BE2C (cell line): Measurements from ENCODE around the gene RFK.
A peak's percentile ranks its signal among the peaks of the same experiment; 100 is the strongest.

ENCODE experiments used
- DNase-seq: peaks from one replicate; pipeline ENCODE4 v3.0.0-alpha.2; 2020
- H3K27me3 ChIP-seq: fragments of 250-450 bp; sonication (Bioruptor Pico); 2 replicates; pipeline ENCODE4 v1.5.1; 2020; ENCODE audit warnings: mild to moderate bottlenecking
- H3K36me3 ChIP-seq: fragments of 250-450 bp; sonication (Bioruptor Pico); 2 replicates; pipeline ENCODE4 v1.5.1; 2020; ENCODE audit warnings: mild to moderate bottlenecking
- H3K4me1 ChIP-seq: fragments of 250-450 bp; sonication (Bioruptor Pico); 2 replicates; pipeline ENCODE4 v1.5.1; 2020
- H3K4me3 ChIP-seq: 2 replicates; pipeline ENCODE4 v1.5.1; 2011; ENCODE audit warnings: low read depth, low read length
- H3K9me3 ChIP-seq: fragments of 250-450 bp; sonication (Bioruptor Pico); 2 replicates; pipeline ENCODE4 v1.5.1; 2020
- TF ChIP-seq, protein P1 (sequence below): IDR thresholded peaks from 2 replicates; pipeline ENCODE4 v1.5.1; 2012; ENCODE audit warnings: mild to moderate bottlenecking, low read depth, low read length

RFK gene

DNA sequence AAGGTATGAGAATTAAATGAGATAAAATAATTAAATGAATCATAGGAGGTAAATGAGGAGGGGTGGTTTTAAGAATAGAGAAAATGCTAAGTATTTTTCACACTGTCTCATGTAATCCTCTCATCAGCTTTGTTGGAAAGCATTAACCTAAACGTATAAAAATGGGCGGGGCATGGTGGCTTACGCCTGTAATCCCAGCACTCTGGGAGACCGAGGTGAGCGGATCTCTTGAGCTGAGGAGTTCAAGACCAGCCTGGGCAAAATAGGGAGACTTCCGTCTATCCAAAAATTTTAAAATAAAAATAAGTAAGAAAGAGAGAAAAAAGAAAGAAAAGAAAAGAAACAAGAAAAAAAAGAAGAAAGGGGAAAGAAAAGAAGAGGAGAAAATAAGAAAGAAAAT, 1.9 kb upstream of the RFK start:
- TF ChIP-seq, protein P1, sequence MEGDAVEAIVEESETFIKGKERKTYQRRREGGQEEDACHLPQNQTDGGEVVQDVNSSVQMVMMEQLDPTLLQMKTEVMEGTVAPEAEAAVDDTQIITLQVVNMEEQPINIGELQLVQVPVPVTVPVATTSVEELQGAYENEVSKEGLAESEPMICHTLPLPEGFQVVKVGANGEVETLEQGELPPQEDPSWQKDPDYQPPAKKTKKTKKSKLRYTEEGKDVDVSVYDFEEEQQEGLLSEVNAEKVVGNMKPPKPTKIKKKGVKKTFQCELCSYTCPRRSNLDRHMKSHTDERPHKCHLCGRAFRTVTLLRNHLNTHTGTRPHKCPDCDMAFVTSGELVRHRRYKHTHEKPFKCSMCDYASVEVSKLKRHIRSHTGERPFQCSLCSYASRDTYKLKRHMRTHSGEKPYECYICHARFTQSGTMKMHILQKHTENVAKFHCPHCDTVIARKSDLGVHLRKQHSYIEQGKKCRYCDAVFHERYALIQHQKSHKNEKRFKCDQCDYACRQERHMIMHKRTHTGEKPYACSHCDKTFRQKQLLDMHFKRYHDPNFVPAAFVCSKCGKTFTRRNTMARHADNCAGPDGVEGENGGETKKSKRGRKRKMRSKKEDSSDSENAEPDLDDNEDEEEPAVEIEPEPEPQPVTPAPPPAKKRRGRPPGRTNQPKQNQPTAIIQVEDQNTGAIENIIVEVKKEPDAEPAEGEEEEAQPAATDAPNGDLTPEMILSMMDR = no peak
- Histone ChIP-seq H3K4me1 (no peaks in the 10 kb centered on the region), H3K36me3 (peaks cover 15% of the 10 kb centered on the region), H3K9me3 (no peaks in the 10 kb centered on the region), H3K4me3 (no peak overlapping the region), H3K27me3 (no peaks in the 10 kb centered on the region)
- DNase-seq = no peak

DNA sequence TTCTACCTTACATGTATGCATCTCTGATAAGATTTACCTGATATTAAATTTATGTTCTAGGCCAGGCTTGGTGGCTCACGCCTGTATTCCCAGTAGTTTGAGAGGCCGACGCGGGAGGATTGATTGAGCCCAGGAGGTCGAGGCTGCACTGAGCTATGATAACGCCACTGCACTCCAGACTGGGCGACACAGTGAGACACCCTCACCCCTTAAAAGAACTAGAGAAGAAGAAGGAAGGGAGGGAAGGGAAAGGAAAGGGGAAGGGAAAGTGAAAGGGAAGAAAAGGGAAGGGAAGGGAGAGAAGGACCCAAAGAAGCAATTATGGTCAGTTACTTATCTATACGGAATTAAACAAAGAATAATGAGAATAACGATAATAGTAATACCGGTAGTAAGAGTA, 1.2 kb upstream of the RFK start:
- Histone ChIP-seq H3K4me1 (no peaks in the 10 kb centered on the region), H3K36me3 (peaks cover 19% of the 10 kb centered on the region), H3K9me3 (no peaks in the 10 kb centered on the region), H3K4me3 (peak overlapping the region; percentile 85), H3K27me3 (no peaks in the 10 kb centered on the region)
- TF ChIP-seq, protein P1 = no peak
- no peak for DNase-seq

DNA sequence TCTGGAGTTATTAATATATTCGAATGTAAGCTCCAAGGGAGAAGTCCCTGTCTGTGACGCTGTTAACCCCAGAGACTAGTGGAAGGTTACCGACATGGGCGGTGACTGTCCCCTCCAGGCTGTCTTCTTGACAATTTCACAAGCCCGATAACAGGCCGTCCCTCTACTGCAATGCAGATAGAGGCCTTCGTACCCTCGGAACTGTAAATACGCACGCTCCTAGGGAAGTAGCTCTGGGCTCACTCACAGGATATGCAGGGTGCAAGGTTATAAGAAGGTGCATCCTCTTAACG, 680 bp upstream of the RFK start:
- Histone ChIP-seq H3K36me3 (peaks cover 24% of the 10 kb centered on the region), H3K9me3 (no peaks in the 10 kb centered on the region), H3K27me3 (no peaks in the 10 kb centered on the region), H3K4me3 (peak overlapping the region; percentile 85), H3K4me1 (no peaks in the 10 kb centered on the region)
- TF ChIP-seq, protein P1 = no peak
- peak; percentile 81 for DNase-seq

DNA sequence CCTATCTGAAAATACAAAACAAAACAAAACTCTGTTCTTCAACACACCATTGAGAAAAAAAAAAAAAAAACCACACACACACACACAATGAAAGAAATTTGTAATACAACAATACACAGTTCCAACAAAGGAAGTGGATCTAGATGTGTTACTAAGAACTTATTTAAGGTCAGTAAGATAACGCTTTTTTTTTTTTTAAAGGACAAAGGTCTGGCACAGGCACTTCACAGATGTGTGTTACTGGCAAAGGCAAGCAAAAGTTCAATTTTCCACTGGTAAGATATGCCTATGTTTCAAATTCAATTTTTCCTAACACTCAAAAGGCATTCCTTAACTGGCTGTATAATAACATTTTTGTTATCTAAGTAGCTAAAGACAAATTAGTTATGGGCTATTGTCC, 3.6 kb downstream of the RFK start:
- no peak for DNase-seq
- H3K9me3 ChIP-seq = no peaks in the 10 kb centered on the region
- TF ChIP-seq, protein P1 = no peak
- no peak overlapping the region for H3K4me3 ChIP-seq
- H3K36me3 ChIP-seq = peaks cover 57% of the 10 kb centered on the region
- H3K4me1 ChIP-seq = no peaks in the 10 kb centered on the region
- H3K27me3 ChIP-seq = no peaks in the 10 kb centered on the region

DNA sequence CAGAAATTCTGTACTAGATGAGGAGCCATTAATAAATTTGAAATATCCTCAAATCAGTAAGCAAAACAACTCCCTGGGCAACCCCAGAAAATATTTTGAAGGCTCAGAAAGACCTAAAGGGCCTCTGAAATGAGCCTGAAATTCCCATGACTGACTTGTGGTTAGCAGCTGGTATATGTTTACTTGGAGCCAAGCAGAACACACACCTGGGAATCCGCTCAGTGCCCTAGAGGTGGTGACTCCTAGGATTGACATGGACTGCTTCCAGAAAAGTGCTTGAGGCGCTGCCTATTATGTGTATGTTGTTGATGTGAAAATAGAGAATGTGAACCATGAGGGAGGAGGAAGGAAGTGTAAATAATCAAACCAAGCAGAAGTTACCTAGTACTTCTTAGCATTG, 14.7 kb downstream of the RFK start:
- Histone ChIP-seq H3K27me3 (no peaks in the 10 kb centered on the region), H3K4me1 (peaks cover 6% of the 10 kb centered on the region), H3K4me3 (no peak overlapping the region), H3K9me3 (no peaks in the 10 kb centered on the region), H3K36me3 (peaks cover 6% of the 10 kb centered on the region)
- TF ChIP-seq, protein P1 = no peak
- no peak for DNase-seq

DNA sequence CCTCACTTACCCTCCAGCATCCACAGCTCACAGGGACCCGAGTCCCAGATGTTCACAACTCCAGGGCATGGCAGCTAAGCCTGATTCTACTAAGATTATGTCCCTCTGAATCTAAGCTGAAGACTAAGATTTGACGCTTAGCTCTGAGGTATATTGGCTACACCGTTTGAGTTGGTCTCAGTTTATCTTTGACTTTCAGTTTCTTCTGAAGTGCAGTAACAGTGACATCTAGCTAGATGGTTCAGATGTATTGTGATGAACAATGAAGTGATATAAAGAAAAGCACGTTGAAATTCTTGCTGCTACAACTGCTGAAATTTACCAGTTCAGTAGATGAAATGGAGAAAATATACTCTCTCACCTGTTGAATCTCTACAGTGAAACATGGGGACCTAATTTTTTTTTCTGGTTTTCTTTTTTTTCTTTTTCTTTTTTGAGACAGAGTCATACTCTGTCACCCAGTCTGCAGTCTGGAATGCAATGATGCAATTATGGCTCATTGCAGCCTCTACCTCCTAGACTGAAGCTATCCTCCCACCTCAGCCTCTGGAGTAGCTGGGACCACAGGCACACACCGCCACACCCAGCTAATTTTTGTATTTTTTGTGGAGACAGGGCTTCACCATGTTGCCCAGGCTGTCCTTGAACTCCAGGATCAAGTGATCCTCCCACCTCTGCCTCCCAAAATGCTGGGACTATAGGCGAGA, 15.7 kb downstream of the RFK start:
- Histone ChIP-seq H3K36me3 (no peaks in the 10 kb centered on the region; the same call in 1 of the 2 replicates), H3K4me3 (no peak overlapping the region), H3K9me3 (no peaks in the 10 kb centered on the region), H3K27me3 (no peaks in the 10 kb centered on the region), H3K4me1 (peaks cover 6% of the 10 kb centered on the region)
- DNase-seq = peak; percentile 35
- TF ChIP-seq, protein P1 = no peak
